KMS-11 (cell line): ENCODE results near the gene SRM.
"Not testable (repeated sequence)": the region's sequence is repeated elsewhere in the genome, so short reads cannot be mapped to it uniquely, and the experiment has no call there.

ENCODE experiments used
- H2AFZ ChIP-seq: fragments of 200-600 bp; sonication (generic); 2 replicates; pipeline ENCODE4 v1.6.1; 2016; ENCODE audit warnings: antibody characterized with exemption, mixed run types, low read depth
- H3K27ac ChIP-seq: fragments of 200-600 bp; sonication (generic); 2 replicates; pipeline ENCODE4 v1.6.1; 2016; ENCODE audit warnings: mild to moderate bottlenecking, mixed run types
- H3K27me3 ChIP-seq: fragments of 200-600 bp; sonication (generic); 2 replicates; pipeline ENCODE4 v1.6.1; 2017; ENCODE audit warnings: mild to moderate bottlenecking, low read depth, mixed run types, moderate library complexity; ENCODE audit not compliant: insufficient read depth
- H3K36me3 ChIP-seq: fragments of 200-600 bp; sonication (generic); 2 replicates; pipeline ENCODE4 v1.6.1; 2017; ENCODE audit warnings: mild to moderate bottlenecking, mixed run types; ENCODE audit not compliant: insufficient read depth
- H3K4me1 ChIP-seq: fragments of 200-600 bp; sonication (generic); 2 replicates; pipeline ENCODE4 v1.6.1; 2016; ENCODE audit warnings: mild to moderate bottlenecking, low read depth, mixed run types; ENCODE audit not compliant: poor library complexity, severe bottlenecking
- H3K4me2 ChIP-seq: fragments of 200-600 bp; sonication (generic); 2 replicates; pipeline ENCODE4 v1.7.0; 2016; ENCODE audit warnings: mild to moderate bottlenecking, mixed run types
- H3K4me3 ChIP-seq: fragments of 200-600 bp; sonication (generic); IDR thresholded peaks from 2 replicates; pipeline ENCODE4 v1.6.1; 2017; ENCODE audit warnings: low read depth, low read length, mixed read lengths; ENCODE audit not compliant: insufficient read depth
- H3K79me2 ChIP-seq: fragments of 200-600 bp; sonication (generic); 2 replicates; pipeline ENCODE4 v1.6.1; 2016; ENCODE audit warnings: low read depth, mixed run types; ENCODE audit not compliant: insufficient read depth
- H3K9ac ChIP-seq: fragments of 200-600 bp; sonication (generic); 2 replicates; pipeline ENCODE4 v1.6.1; 2016; ENCODE audit warnings: mild to moderate bottlenecking, mixed run types
- H4K20me1 ChIP-seq: fragments of 200-600 bp; sonication (generic); 2 replicates; pipeline ENCODE4 v1.6.1; 2016; ENCODE audit warnings: mild to moderate bottlenecking, mixed run types; ENCODE audit not compliant: insufficient read depth
- CTCF ChIP-seq: fragments of 200-600 bp; sonication (generic); conservative IDR thresholded peaks from 2 replicates; pipeline ENCODE4 v1.6.1; 2017; ENCODE audit warnings: low read depth, mild to moderate bottlenecking, antibody characterized with exemption, low read length, moderate library complexity, mixed read lengths

Gene SRM

GRCh38 chr1:11080931-11081330 lies 21.1 kb upstream of the SRM start:
- Histone ChIP-seq H3K4me1 (peaks cover 16% of the 10 kb centered on the region), H3K27ac (no peak overlapping the region), H3K36me3 (no peaks in the 10 kb centered on the region), H3K27me3 (no peaks in the 10 kb centered on the region), H4K20me1 (no peaks in the 10 kb centered on the region), H3K4me2 (no peak overlapping the region), H2AFZ (no peak overlapping the region), H3K9ac (no peak overlapping the region), H3K79me2 (no peaks in the 10 kb centered on the region), H3K4me3 (no peak overlapping the region)
- TF ChIP-seq CTCF: no peak

- H3K79me2 ChIP-seq: no peaks in the 10 kb centered on the region
- peaks cover 16% of the 10 kb centered on the region for H3K4me1 ChIP-seq
- H3K4me3 ChIP-seq: no peak overlapping the region
- H3K27me3 ChIP-seq: no peaks in the 10 kb centered on the region
- no peak overlapping the region for H3K9ac ChIP-seq
- no peak for TF ChIP-seq CTCF
- no peak overlapping the region for H3K27ac ChIP-seq
- H2AFZ ChIP-seq: no peak overlapping the region
- H4K20me1 ChIP-seq: no peaks in the 10 kb centered on the region
- H3K4me2 ChIP-seq: no peak overlapping the region
- no peaks in the 10 kb centered on the region for H3K36me3 ChIP-seq
These were observed 18.8 kb upstream of the SRM start for GRCh38 chr1:11078631-11079030.

- H3K27me3 ChIP-seq, H3K27ac ChIP-seq, H2AFZ ChIP-seq, H4K20me1 ChIP-seq, H3K9ac ChIP-seq, H3K79me2 ChIP-seq, H3K4me2 ChIP-seq, H3K4me1 ChIP-seq, H3K36me3 ChIP-seq, H3K4me3 ChIP-seq: not testable (repeated sequence)
These were observed 13.6 kb upstream of the SRM start for GRCh38 chr1:11073398-11073797.

- Histone ChIP-seq H3K36me3 (peaks cover 6% of the 10 kb centered on the region; the same call in 1 of the 2 replicates), H4K20me1 (no peaks in the 10 kb centered on the region), H3K4me2 (no peak overlapping the region), H3K9ac (no peak overlapping the region), H2AFZ (no peak overlapping the region), H3K27ac (no peak overlapping the region), H3K79me2 (no peaks in the 10 kb centered on the region), H3K4me3 (no peak overlapping the region), H3K4me1 (no peaks in the 10 kb centered on the region), H3K27me3 (no peaks in the 10 kb centered on the region)
- no peak for TF ChIP-seq CTCF
These were observed 12.5 kb upstream of the SRM start for GRCh38 chr1:11072216-11072917.

- Histone ChIP-seq H3K4me2 (no peak overlapping the region), H3K79me2 (no peaks in the 10 kb centered on the region), H2AFZ (no peak overlapping the region), H3K27me3 (no peaks in the 10 kb centered on the region), H3K27ac (no peak overlapping the region), H3K4me3 (no peak overlapping the region), H4K20me1 (no peaks in the 10 kb centered on the region), H3K4me1 (no peaks in the 10 kb centered on the region), H3K9ac (no peak overlapping the region), H3K36me3 (peaks cover 6% of the 10 kb centered on the region; the same call in 1 of the 2 replicates)
- no peak for TF ChIP-seq CTCF
These were observed 11.8 kb upstream of the SRM start for GRCh38 chr1:11071463-11072215.
